IMR-90 (cell line): ENCODE measurements around the gene TRIO. TPM values are rescaled to one million over a fixed set of nuclear protein-coding genes. Genes with fewer than 3 reads are reported as not detected.

Experiments
- ATAC-seq: fragments of 200-7000 bp; cut with Tn5 transposase; 2 replicates; pipeline ENCODE4 v1.9.1; 2020; ENCODE audit warnings: low read depth, mild to moderate bottlenecking, moderate library complexity
- BruUV-seq: library from RNA; stranded (reverse); fragments of 400-500 nt; replicated peaks from 2 replicates; lab custom pipeline; 2021; lab: Mats Ljungman, UMichigan
- CTCF ChIA-PET: fragments of 300-600 bp; formaldehyde crosslinking; extraction: SDS; loops from one replicate; lab custom pipeline; 2021; ENCODE audit warnings: antibody characterized with exemption; lab: Yijun Ruan, JAX
- POLR2A ChIA-PET: fragments of 300-600 bp; sonication (Branson Sonifier 250); formaldehyde crosslinking; loops from one replicate; lab custom pipeline; 2022; ENCODE audit warnings: antibody characterized with exemption; ENCODE audit not compliant: unreplicated experiment; lab: Charles Lee
- DNase-seq: peaks from one replicate; pipeline ENCODE4 v3.0.0; 2013
- H2AFZ ChIP-seq: replicated peaks from 2 replicates; pipeline ENCODE3; 2013; ENCODE audit warnings: low read length, mild to moderate bottlenecking; ENCODE audit not compliant: poor library complexity
- H2AK5ac ChIP-seq: 2 replicates; pipeline ENCODE4 v1.6.1; 2013; ENCODE audit warnings: low read depth, low read length, inconsistent platforms
- H2AK9ac ChIP-seq: replicated peaks from 2 replicates; pipeline ENCODE3; 2013; ENCODE audit warnings: mild to moderate bottlenecking, low read depth, low read length, moderate library complexity; ENCODE audit not compliant: poor library complexity
- H2BK120ac ChIP-seq: 2 replicates; pipeline ENCODE4 v1.6.1; 2013; ENCODE audit warnings: low read depth, low read length, inconsistent platforms
- H2BK15ac ChIP-seq: 3 replicates; pipeline ENCODE4 v1.6.1; 2013; ENCODE audit warnings: low read depth, low read length, inconsistent platforms
- H2BK20ac ChIP-seq: 2 replicates; pipeline ENCODE4 v1.6.1; 2013; ENCODE audit warnings: low read depth, mild to moderate bottlenecking, inconsistent platforms, low read length, moderate library complexity
- H2BK5ac ChIP-seq: 2 replicates; pipeline ENCODE4 v1.6.1; 2013; ENCODE audit warnings: mild to moderate bottlenecking, low read depth, low read length, inconsistent platforms; ENCODE audit not compliant: poor library complexity, severe bottlenecking
- H3K14ac ChIP-seq: replicated peaks from 2 replicates; pipeline ENCODE4 v1.6.1; 2013; ENCODE audit warnings: low read depth, low read length, inconsistent platforms
- H3K18ac ChIP-seq: 2 replicates; pipeline ENCODE4 v1.6.1; 2013; ENCODE audit warnings: low read depth, low read length, control low read depth
- H3K23ac ChIP-seq: 2 replicates; pipeline ENCODE4 v1.6.1; 2013; ENCODE audit warnings: low read depth, low read length, inconsistent platforms
- H3K27ac ChIP-seq: 2 replicates; pipeline ENCODE4 v1.5.1; 2013; ENCODE audit warnings: mild to moderate bottlenecking, control low read depth, low read length; ENCODE audit not compliant: insufficient read depth
- H3K27me3 ChIP-seq: 2 replicates; pipeline ENCODE4 v1.6.1; 2013; ENCODE audit warnings: low read length; ENCODE audit not compliant: control insufficient read depth, insufficient read depth
- H3K36me3 ChIP-seq: 2 replicates; pipeline ENCODE4 v1.6.1; 2013; ENCODE audit warnings: low read length, mixed read lengths; ENCODE audit not compliant: control insufficient read depth, insufficient read depth
- H3K4ac ChIP-seq: 2 replicates; pipeline ENCODE4 v1.6.1; 2013; ENCODE audit warnings: low read depth, low read length, inconsistent platforms
- H3K4me1 ChIP-seq: 2 replicates; pipeline ENCODE4 v1.6.1; 2013; ENCODE audit warnings: low read length, mixed read lengths; ENCODE audit not compliant: control insufficient read depth, insufficient read depth
- H3K4me2 ChIP-seq: 2 replicates; pipeline ENCODE4 v1.6.1; 2013; ENCODE audit warnings: low read depth, mild to moderate bottlenecking, control low read depth, low read length, moderate library complexity
- H3K4me3 ChIP-seq: 2 replicates; pipeline ENCODE4 v1.5.1; 2013; ENCODE audit warnings: low read depth, mild to moderate bottlenecking, control low read depth, low read length, moderate library complexity; ENCODE audit not compliant: insufficient read depth
- H3K56ac ChIP-seq: 2 replicates; pipeline ENCODE4 v1.6.1; 2013; ENCODE audit warnings: low read length, inconsistent platforms; ENCODE audit not compliant: insufficient read depth; ENCODE audit errors: extremely low read depth
- H3K79me1 ChIP-seq, 2 experiments: 2 replicates each; pipeline ENCODE4 v1.6.1; 2013; ENCODE audit warnings: low read length in 2 of 2, inconsistent platforms in 1 of 2, low read depth in 1 of 2
- H3K9ac ChIP-seq: 2 replicates; pipeline ENCODE4 v1.6.1; 2013; ENCODE audit warnings: low read depth, low read length, control low read depth
- H3K9me1 ChIP-seq: 2 replicates; pipeline ENCODE4 v1.6.1; 2013; ENCODE audit warnings: low read length, inconsistent platforms; ENCODE audit not compliant: insufficient read depth
- H3K9me3 ChIP-seq: 2 replicates; pipeline ENCODE4 v1.6.1; 2013; ENCODE audit warnings: low read length; ENCODE audit not compliant: control insufficient read depth, insufficient read depth
- H4K20me1 ChIP-seq: 2 replicates; pipeline ENCODE4 v1.6.1; 2013; ENCODE audit warnings: low read length, inconsistent platforms; ENCODE audit not compliant: insufficient read depth
- H4K5ac ChIP-seq: 2 replicates; pipeline ENCODE4 v1.6.1; 2013; ENCODE audit warnings: mild to moderate bottlenecking, low read depth, low read length, control low read depth
- H4K8ac ChIP-seq, 2 experiments: 2 replicates each; pipeline ENCODE4 v1.6.1; 2013; ENCODE audit warnings: low read depth in 2 of 2, low read length in 2 of 2, control low read depth in 1 of 2, inconsistent platforms in 1 of 2
- H4K91ac ChIP-seq: 2 replicates; pipeline ENCODE4 v1.6.1; 2013; ENCODE audit warnings: low read depth, low read length, inconsistent platforms; ENCODE audit not compliant: insufficient read depth
- CTCF ChIP-seq: conservative IDR thresholded peaks from 2 replicates; pipeline ENCODE4 v1.5.1; 2012; ENCODE audit warnings: mild to moderate bottlenecking, low read depth, low read length, improper control_type of control experiment
- WGBS, 2 experiments: methylation state at CpG; one replicate each; pipeline versions ENCODE4 v1.1.5 to v1.1.7; 2013; ENCODE audit warnings: missing lambda C conversion rate in 2 of 2; ENCODE audit not compliant: insufficient read length in 1 of 2; ENCODE audit errors: extremely low coverage in 2 of 2; 5-methylcytosine and 5-hydroxymethylcytosine counted together
- dilution Hi-C: fragments of 300-500 bp; cut with HindIII; formaldehyde crosslinking; loops from one replicate; pipeline ENCODE4 v1.14.3; 2018; ENCODE audit warnings: low sequenced_read_pairs; ENCODE audit not compliant: unreplicated experiment
- in situ Hi-C: fragments of 300-500 bp; cut with MboI; formaldehyde crosslinking; loops from 3 replicates; pipeline ENCODE4 v1.14.3; 2019; ENCODE audit warnings: low sequenced_read_pairs, inconsistent platforms, mixed read lengths
- intact Hi-C: fragments of 100-400 bp; cut with micrococcal nuclease; formaldehyde crosslinking; loops from 2 replicates; pipeline ENCODE4 v1.10.0; 2022
- polyA plus RNA-seq, 3 experiments: library from polyadenylated mRNA; depleted of rRNA; stranded (reverse); fragments of >200 nt; gene quantifications; 2 replicates each; pipeline ENCODE4 v1.2.3, GENCODE V29; 2012; ENCODE audit warnings: low replicate concordance in 1 of 3
- total RNA-seq: library from RNA; depleted of rRNA; stranded (reverse); fragments of >200 nt; gene quantifications from 2 replicates; pipeline ENCODE4 v1.2.3, GENCODE V29; 2012

Gene TRIO
- total and polyA plus RNA-seq, 2 of the 4 experiments (the other 2 are of a cell fraction) = 206 to 522 TPM

GRCh38 chr5:14260637-14261036 is 117.5 kb downstream of the TRIO start:
- intact Hi-C loops (no loop called here), dilution Hi-C loops (no loop called here), in situ Hi-C loops (no loop called here)
- peak overlapping the region; percentile 67; the same call in 1 of the 2 replicates for H2BK120ac ChIP-seq
- H2BK5ac ChIP-seq = peak overlapping the region; percentile 70
- DNase-seq (no peak), ATAC-seq (no peak)
- peak overlapping the region; percentile 16; the same call in 1 of the 2 replicates for H3K27ac ChIP-seq
- no peak overlapping the region for H2BK20ac ChIP-seq
- no peak overlapping the region for H3K9ac ChIP-seq
- H2BK15ac ChIP-seq = 0 out of 3 replicates have a peak overlapping the region, but pooled peaks have one; percentile 9
- no peak overlapping the region for H4K5ac ChIP-seq
- H3K4me1 ChIP-seq = peaks cover 50% of the 10 kb centered on the region
- peaks cover 0 to 37% of the 10 kb centered on the region in 2 experiments; a peak in 2 of 4 replicates for H3K79me1 ChIP-seq
- CTCF ChIA-PET = no interaction called here
- no peak overlapping the region for H3K14ac ChIP-seq
- H3K9me1 ChIP-seq = peaks cover 36% of the 10 kb centered on the region
- no peak overlapping the region for H2AFZ ChIP-seq
- H4K91ac ChIP-seq = peak overlapping the region; percentile 74
- H3K18ac ChIP-seq = 0 out of 2 replicates have a peak overlapping the region, but pooled peaks have one; percentile 22
- peaks cover 87% of the 10 kb centered on the region for H4K20me1 ChIP-seq
- H4K8ac ChIP-seq = peak overlapping the region; percentile 20 to 26; a peak in 1 of 4 replicates
- no peaks in the 10 kb centered on the region for H3K27me3 ChIP-seq
- H3K4me3 ChIP-seq = no peak overlapping the region
- POLR2A ChIA-PET = no interaction called here
- peak overlapping the region; percentile 46 for H2AK9ac ChIP-seq
- peak overlapping the region; percentile 83 for H3K4ac ChIP-seq
- H3K23ac ChIP-seq = peak overlapping the region; percentile 96; the same call in 1 of the 2 replicates
- H3K36me3 ChIP-seq = peaks cover 9% of the 10 kb centered on the region
- no CpG with 5 or more reads among the region's 2 CpGs for WGBS, 2 experiments
- H3K4me2 ChIP-seq = no peak overlapping the region
- no TSS peak for BruUV-seq
- no peak overlapping the region for H2AK5ac ChIP-seq
- no peak overlapping the region for H3K56ac ChIP-seq
- H3K9me3 ChIP-seq = peaks cover 4% of the 10 kb centered on the region; the same call in 1 of the 2 replicates
- TF ChIP-seq CTCF = no peak
